GM19023 (cell line): ENCODE results near the gene AQP1.

ENCODE experiments used
- ATAC-seq: cut with Tn5 transposase; IDR thresholded peaks from one replicate; pipeline ENCODE4 v1.9.1; 2021; ENCODE audit warnings: mild to moderate bottlenecking, moderate library complexity; ENCODE audit not compliant: unreplicated experiment

Gene AQP1

DNA sequence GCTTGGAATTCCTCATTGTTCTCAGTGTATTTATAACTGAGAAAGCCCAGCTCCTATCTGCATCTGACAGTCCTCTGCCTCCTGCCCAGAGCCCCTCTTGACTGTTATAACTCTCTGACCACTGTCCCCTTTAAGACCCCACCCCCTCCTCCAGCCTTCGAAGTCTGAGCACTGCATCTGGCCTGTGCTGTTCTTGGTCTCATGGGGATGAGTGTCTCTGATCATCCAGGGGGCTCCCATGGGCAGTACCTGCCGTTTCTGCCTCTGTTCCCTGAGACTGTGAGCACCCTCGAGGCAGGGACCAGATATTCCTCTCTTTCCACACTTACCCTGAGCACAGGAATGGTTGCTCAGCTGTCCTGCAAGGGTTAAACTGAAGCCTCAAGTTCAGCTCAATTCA lies 59.8 kb downstream of the AQP1 start:
- ATAC-seq: no peak

- ATAC-seq: no peak
Observed at GRCh38 chr7:30971840-30972563, 60.3 kb downstream of the AQP1 start.

- no peak for ATAC-seq
Observed at GRCh38 chr7:30973292-30973691, 61.6 kb downstream of the AQP1 start.

GRCh38 chr7:30973791-30974604 lies 62.3 kb downstream of the AQP1 start:
- no peak for ATAC-seq

- ATAC-seq: peak; percentile 94
Observed at GRCh38 chr7:30974605-30975255, 63.1 kb downstream of the AQP1 start.
